IMR-90 (cell line): Measurements from ENCODE around the gene ZMYND11.

ENCODE experiments used
- CEBPB ChIP-seq: IDR thresholded peaks from 2 replicates; pipeline ENCODE4 v1.6.1; 2012; ENCODE audit warnings: low read depth, low read length, improper control_type of control experiment
- POLR2A ChIP-seq: IDR thresholded peaks from 2 replicates; pipeline ENCODE4 v1.6.1; 2012; ENCODE audit warnings: mild to moderate bottlenecking, low read depth, low read length
- RAD21 ChIP-seq: IDR thresholded peaks from 2 replicates; pipeline ENCODE4 v1.6.1; 2012; ENCODE audit warnings: low read length, improper control_type of control experiment
- SMC3 ChIP-seq: fragments of 150-350 bp; IDR thresholded peaks from 2 replicates; pipeline ENCODE4 v1.6.1; 2016; ENCODE audit warnings: low read depth, mild to moderate bottlenecking, antibody characterized with exemption, low read length, moderate library complexity
- TF ChIP-seq, protein P1 (sequence below): conservative IDR thresholded peaks from 2 replicates; pipeline ENCODE4 v1.5.1; 2012; ENCODE audit warnings: mild to moderate bottlenecking, low read depth, low read length, improper control_type of control experiment
- TF ChIP-seq, protein P2 (sequence below): fragments of 150-350 bp; IDR thresholded peaks from 2 replicates; pipeline ENCODE4 v1.6.1; 2017; ENCODE audit warnings: mild to moderate bottlenecking, antibody characterized with exemption, low read length, low read depth
- TF ChIP-seq, protein P3 (sequence below): fragments of 150-350 bp; IDR thresholded peaks from 2 replicates; pipeline ENCODE4 v1.6.1; 2016; ENCODE audit warnings: low read depth, mild to moderate bottlenecking, low read length, moderate library complexity, borderline replicate concordance

DNA sequence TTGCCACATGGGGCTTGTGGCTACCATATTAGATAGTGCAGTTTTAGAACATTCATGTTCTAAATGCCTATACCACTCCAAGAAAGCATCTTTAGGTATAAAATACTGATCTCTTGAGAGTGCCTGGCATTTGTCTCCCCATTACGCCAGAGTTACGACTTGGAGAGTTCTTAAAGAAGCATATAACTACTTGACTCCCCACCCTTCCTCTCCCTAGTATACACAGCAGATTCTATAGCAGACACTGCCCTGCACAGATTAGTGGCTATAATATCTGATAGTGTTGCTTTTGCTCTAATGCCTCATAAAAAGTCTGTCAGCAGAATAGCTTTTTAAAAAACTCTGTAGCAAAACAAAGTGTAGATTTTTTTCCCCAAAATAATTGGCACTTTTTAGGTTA, 90.8 kb downstream of the ZMYND11 start:
- TF ChIP-seq, protein P1, sequence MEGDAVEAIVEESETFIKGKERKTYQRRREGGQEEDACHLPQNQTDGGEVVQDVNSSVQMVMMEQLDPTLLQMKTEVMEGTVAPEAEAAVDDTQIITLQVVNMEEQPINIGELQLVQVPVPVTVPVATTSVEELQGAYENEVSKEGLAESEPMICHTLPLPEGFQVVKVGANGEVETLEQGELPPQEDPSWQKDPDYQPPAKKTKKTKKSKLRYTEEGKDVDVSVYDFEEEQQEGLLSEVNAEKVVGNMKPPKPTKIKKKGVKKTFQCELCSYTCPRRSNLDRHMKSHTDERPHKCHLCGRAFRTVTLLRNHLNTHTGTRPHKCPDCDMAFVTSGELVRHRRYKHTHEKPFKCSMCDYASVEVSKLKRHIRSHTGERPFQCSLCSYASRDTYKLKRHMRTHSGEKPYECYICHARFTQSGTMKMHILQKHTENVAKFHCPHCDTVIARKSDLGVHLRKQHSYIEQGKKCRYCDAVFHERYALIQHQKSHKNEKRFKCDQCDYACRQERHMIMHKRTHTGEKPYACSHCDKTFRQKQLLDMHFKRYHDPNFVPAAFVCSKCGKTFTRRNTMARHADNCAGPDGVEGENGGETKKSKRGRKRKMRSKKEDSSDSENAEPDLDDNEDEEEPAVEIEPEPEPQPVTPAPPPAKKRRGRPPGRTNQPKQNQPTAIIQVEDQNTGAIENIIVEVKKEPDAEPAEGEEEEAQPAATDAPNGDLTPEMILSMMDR: no peak
- no peak for TF ChIP-seq SMC3
- TF ChIP-seq, protein P2, sequence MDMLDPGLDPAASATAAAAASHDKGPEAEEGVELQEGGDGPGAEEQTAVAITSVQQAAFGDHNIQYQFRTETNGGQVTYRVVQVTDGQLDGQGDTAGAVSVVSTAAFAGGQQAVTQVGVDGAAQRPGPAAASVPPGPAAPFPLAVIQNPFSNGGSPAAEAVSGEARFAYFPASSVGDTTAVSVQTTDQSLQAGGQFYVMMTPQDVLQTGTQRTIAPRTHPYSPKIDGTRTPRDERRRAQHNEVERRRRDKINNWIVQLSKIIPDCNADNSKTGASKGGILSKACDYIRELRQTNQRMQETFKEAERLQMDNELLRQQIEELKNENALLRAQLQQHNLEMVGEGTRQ: no peak
- TF ChIP-seq POLR2A: no peak
- no peak for TF ChIP-seq CEBPB
- TF ChIP-seq RAD21: no peak
- TF ChIP-seq, protein P3, sequence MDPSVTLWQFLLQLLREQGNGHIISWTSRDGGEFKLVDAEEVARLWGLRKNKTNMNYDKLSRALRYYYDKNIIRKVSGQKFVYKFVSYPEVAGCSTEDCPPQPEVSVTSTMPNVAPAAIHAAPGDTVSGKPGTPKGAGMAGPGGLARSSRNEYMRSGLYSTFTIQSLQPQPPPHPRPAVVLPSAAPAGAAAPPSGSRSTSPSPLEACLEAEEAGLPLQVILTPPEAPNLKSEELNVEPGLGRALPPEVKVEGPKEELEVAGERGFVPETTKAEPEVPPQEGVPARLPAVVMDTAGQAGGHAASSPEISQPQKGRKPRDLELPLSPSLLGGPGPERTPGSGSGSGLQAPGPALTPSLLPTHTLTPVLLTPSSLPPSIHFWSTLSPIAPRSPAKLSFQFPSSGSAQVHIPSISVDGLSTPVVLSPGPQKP: no peak
